GM10266 (cell line): ENCODE data around the gene SVEP1.

Experiments used
- DNase-seq: peaks from one replicate; pipeline ENCODE4 v3.0.0; 2012; ENCODE audit errors: extremely low spot score
- CTCF ChIP-seq: IDR thresholded peaks from 2 replicates; pipeline ENCODE4 v1.5.1; 2012; ENCODE audit warnings: mild to moderate bottlenecking, low read depth; ENCODE audit not compliant: control insufficient read depth, insufficient read depth; ENCODE audit errors: missing control alignments

The SVEP1 gene

DNA sequence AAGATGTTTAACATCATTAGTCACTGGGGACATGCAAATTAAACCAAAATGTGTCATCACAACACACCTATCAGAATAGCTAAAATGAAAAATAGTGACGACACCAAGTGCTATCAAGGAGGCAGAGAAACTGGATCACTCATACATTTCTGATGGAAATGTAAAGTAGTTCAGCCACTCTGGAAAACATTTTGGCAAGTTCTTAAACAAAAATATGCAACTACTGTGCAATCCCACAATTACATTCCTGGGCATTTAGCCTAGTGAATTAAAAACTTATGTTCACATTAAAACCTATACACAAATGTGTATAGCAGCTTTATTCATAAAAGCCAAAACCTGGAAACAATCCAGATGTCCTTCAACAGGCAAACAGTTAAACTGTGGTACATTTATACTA lies 53.1 kb downstream of the SVEP1 start:
- DNase-seq = no peak
- no peak for TF ChIP-seq CTCF

- DNase-seq = no peak
These were observed 58.3 kb downstream of the SVEP1 start for GRCh38 chr9:110521206-110521605.

GRCh38 chr9:110520120-110520701 lies 59.3 kb downstream of the SVEP1 start:
- no peak for DNase-seq
- TF ChIP-seq CTCF = no peak

More at GRCh38 chr9:110521206-110521605, 58.3 kb downstream of the SVEP1 start:
- TF ChIP-seq CTCF = no peak

GRCh38 chr9:110517483-110517882 lies 62.1 kb downstream of the SVEP1 start:
- no peak for TF ChIP-seq CTCF
- no peak for DNase-seq

DNA sequence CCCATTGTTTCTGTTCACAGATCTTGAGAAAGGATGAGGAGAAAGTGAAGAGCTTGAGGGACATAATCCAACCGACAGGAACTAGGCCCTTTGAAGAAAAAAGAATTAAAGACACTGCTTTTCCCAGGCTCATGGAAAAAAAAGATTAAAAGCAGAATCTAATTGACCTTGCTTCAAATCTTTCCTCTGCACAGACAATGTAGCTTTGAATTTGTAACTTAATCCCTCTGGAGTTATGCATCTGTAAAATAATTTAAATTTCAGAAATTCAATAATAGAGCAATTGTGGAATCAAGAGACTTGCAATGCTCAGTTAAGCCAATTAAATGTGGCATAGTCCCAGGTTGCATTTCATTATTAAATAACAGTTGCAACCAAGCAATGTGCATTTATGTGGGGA lies 64.6 kb downstream of the SVEP1 start:
- no peak for DNase-seq

DNA sequence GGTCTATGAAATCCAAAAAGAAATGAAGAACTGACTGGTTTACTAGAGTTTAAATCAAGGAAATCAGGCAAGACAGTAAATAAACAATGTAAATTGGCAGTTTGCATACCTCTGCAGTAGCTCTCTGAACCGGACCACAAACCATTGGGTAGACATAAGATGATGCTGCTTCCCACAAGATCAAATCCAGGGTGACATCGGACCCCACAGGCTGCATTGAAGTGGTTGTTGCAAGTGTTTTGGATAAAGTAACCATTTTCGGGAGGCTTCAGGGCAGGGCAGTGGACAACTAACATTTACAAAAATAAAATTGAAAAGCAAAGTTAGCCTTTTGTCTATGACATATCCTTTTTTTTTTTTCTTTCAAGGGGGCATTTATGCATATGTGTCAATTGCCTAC lies 66.7 kb downstream of the SVEP1 start:
- no peak for DNase-seq
- no peak for TF ChIP-seq CTCF

More for the DNA sequence above, 64.6 kb downstream of the SVEP1 start:
- TF ChIP-seq CTCF = no peak

- no peak for TF ChIP-seq CTCF
- no peak for DNase-seq
These were observed 69.7 kb downstream of the SVEP1 start for GRCh38 chr9:110509792-110510191.
